ENCODE measurements around the gene OR5K4.
"Not testable (repeated sequence)": the region's sequence is repeated elsewhere in the genome, so short reads cannot be mapped to it uniquely, and the experiment has no call there.

OR5K4 gene

GRCh38 chr3:98371186-98371585, 17.5 kb downstream of the OR5K4 start:
- no peak for DNase-seq (ENCODE audit: low read depth in 2 of 2)

- no peak for DNase-seq (ENCODE audit: low read depth in 2 of 2)
Measured at GRCh38 chr3:98371853-98372252, 18.2 kb downstream of the OR5K4 start.

GRCh38 chr3:98372445-98372844, 18.8 kb downstream of the OR5K4 start:
- DNase-seq (ENCODE audit: low read depth in 2 of 2): no peak

- DNase-seq (ENCODE audit: low read depth in 2 of 2): no peak
Measured at GRCh38 chr3:98376631-98377030, 23.0 kb downstream of the OR5K4 start.

- no peak for DNase-seq (ENCODE audit: low read depth in 2 of 2)
Measured at GRCh38 chr3:98388147-98388546, 34.5 kb downstream of the OR5K4 start.

GRCh38 chr3:98390366-98390765, 36.7 kb downstream of the OR5K4 start, which contains the start of gene OR5K3:
OR5K3 (plus strand) TSS chr3:98390666; CDS start chr3:98390666, 0 bp downstream.
- DNase-seq (ENCODE audit: low read depth in 2 of 2): no peak

- no peak for DNase-seq (ENCODE audit: low read depth in 2 of 2)
Measured at GRCh38 chr3:98395101-98395500, 41.4 kb downstream of the OR5K4 start.

- DNase-seq (ENCODE audit: low read depth in 2 of 2): not testable (repeated sequence)
Measured at GRCh38 chr3:98396482-98396881, 42.8 kb downstream of the OR5K4 start.

- DNase-seq (ENCODE audit: low read depth in 2 of 2): no peak
Measured at GRCh38 chr3:98398513-98398912, 44.9 kb downstream of the OR5K4 start.

GRCh38 chr3:98402507-98402906, 48.9 kb downstream of the OR5K4 start:
- no peak for DNase-seq (ENCODE audit: low read depth in 2 of 2)

GRCh38 chr3:98404010-98404409, 50.4 kb downstream of the OR5K4 start:
- no peak for DNase-seq (ENCODE audit: low read depth in 2 of 2)
